Lower leg skin (tissue), 4 donors: ENCODE measurements around the gene NNMT. TPM values are rescaled to one million over a fixed set of nuclear protein-coding genes. Genes with fewer than 3 reads are reported as not detected.

ENCODE experiments used
- DNase-seq, 2 donors: peaks; one replicate each; pipeline ENCODE4 v3.0.0-alpha.2; 2019; ENCODE audit warnings: low spot score in 2 of 2
- H3K4me3 ChIP-seq: fragments of 200-600 bp; sonication (generic); 2 replicates; pipeline ENCODE4 v1.5.1; 2017; ENCODE audit warnings: mild to moderate bottlenecking, low read depth; ENCODE audit not compliant: poor library complexity, severe bottlenecking
- POLR2A ChIP-seq, 2 donors: fragments of 450-650 bp; IDR thresholded peaks; one replicate each; pipeline ENCODE4 v1.6.1; 2016 to 2017; ENCODE audit warnings: antibody characterized with exemption in 2 of 2, mild to moderate bottlenecking in 1 of 2, moderate library complexity in 1 of 2
- WGBS, 2 donors: methylation state at CpG; one replicate each; pipeline ENCODE4 v1.1.5; 2018; 5-methylcytosine and 5-hydroxymethylcytosine counted together
- intact Hi-C: fragments of 100-400 bp; cut with DNase I; formaldehyde crosslinking; loops from one replicate; pipeline ENCODE4 v1.15.0; 2023; ENCODE audit warnings: low total_unique reads
- total RNA-seq, 4 donors: library from RNA; depleted of rRNA; stranded (reverse); fragments of >200 nt; gene quantifications; one replicate each; pipeline ENCODE4 v1.1.0, GENCODE V29; 2016
- TF ChIP-seq, protein P1 (sequence below), 3 donors: fragments of 450-650 bp; IDR thresholded peaks; one replicate each; pipeline ENCODE4 v1.5.1; 2016; ENCODE audit warnings: antibody characterized with exemption in 3 of 3, mild to moderate bottlenecking in 3 of 3, moderate library complexity in 2 of 3

Gene NNMT
- total RNA-seq, result 100 to 1,000 TPM; 137 to 381 (median 145) TPM

DNA sequence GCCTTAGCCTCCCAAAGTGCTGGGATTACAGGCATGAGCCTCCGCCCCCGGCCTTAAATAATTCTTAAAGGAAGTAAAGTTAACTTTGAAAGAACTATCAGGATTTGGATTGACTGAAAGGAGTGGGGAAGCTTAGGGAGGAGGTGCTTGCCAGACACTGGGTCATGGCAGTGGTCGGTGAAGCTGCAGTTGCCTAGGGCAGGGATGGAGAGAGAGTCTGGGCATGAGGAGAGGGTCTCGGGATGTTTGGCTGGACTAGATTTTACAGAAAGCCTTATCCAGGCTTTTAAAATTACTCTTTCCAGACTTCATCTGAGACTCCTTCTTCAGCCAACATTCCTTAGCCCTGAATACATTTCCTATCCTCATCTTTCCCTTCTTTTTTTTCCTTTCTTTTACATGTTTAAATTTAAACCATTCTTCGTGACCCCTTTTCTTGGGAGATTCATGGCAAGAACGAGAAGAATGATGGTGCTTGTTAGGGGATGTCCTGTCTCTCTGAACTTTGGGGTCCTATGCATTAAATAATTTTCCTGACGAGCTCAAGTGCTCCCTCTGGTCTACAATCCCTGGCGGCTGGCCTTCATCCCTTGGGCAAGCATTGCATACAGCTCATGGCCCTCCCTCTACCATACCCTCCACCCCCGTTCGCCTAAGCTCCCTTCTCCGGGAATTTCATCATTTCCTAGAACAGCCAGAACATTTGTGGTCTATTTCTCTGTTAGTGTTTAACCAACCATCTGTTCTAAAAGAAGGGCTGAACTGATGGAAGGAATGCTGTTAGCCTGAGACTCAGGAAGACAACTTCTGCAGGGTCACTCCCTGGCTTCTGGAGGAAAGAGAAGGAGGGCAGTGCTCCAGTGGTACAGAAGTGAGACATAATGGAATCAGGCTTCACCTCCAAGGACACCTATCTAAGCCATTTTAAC lies at the start of gene NNMT:
NNMT (plus strand) TSS at position 724 of the 929 bp plus-strand sequence; CDS start at position 882, 158 bp downstream.
- intact Hi-C loops, result no loop called here
- no peak for TF ChIP-seq POLR2A (IDR thresholded peaks at IDR 0.05)
- TF ChIP-seq, protein P1, sequence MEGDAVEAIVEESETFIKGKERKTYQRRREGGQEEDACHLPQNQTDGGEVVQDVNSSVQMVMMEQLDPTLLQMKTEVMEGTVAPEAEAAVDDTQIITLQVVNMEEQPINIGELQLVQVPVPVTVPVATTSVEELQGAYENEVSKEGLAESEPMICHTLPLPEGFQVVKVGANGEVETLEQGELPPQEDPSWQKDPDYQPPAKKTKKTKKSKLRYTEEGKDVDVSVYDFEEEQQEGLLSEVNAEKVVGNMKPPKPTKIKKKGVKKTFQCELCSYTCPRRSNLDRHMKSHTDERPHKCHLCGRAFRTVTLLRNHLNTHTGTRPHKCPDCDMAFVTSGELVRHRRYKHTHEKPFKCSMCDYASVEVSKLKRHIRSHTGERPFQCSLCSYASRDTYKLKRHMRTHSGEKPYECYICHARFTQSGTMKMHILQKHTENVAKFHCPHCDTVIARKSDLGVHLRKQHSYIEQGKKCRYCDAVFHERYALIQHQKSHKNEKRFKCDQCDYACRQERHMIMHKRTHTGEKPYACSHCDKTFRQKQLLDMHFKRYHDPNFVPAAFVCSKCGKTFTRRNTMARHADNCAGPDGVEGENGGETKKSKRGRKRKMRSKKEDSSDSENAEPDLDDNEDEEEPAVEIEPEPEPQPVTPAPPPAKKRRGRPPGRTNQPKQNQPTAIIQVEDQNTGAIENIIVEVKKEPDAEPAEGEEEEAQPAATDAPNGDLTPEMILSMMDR (IDR thresholded peaks at IDR 0.05), result no peak
- H3K4me3 ChIP-seq, result peak within 1 kb of the TSS; percentile 36
- DNase-seq, result peak; percentile 74 to 94
- 44 to 51% methylated on average over 11 of the region's 11 CpGs for WGBS, 2 donors

DNA sequence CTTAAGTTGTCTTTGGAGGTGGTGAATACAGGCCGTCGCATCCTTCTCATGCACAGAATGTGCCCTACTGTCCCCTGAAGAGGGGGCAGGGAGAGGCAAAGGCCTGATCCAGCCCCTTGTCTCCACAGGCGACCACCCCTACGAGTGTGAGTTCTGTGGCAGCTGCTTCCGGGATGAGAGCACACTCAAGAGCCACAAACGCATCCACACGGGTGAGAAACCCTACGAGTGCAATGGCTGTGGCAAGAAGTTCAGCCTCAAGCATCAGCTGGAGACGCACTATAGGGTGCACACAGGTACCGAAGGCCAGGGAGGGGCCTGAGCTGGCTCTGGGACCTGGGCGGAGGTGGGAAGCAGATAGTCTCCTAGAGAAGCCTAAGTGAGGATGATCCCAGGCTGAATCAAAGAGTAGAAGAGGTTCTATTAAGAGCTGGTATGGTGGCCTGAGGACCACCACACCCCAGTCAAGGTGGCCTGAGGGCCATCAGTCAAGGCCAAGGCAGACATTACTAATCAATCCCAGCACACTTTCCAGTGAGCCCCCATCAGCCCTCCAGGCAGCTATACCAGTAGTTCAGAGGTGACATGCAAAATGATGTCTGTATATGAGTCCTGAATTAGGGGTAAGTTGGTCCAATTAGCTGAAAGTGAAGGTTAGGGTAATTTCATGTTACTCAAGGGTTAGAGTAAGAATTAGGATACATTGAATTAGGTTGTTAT lies 49.0 kb upstream of the NNMT start:
- 93 to 96% methylated on average over 11 of the region's 11 CpGs for WGBS, 2 donors
- intact Hi-C loops, result no loop called here
- no peak for TF ChIP-seq POLR2A (IDR thresholded peaks at IDR 0.05)
- TF ChIP-seq, protein P1 (IDR thresholded peaks at IDR 0.05), result no peak
- no peak for DNase-seq
- H3K4me3 ChIP-seq, result no peak overlapping the region

GRCh38 chr11:114250180-114250579 lies 46.0 kb upstream of the NNMT start:
- WGBS, 2 donors, result 88 to 93% methylated on average over 17 of the region's 17 CpGs
- TF ChIP-seq, protein P1 (IDR thresholded peaks at IDR 0.05), result no peak
- TF ChIP-seq POLR2A (IDR thresholded peaks at IDR 0.05), result no peak
- H3K4me3 ChIP-seq, result no peak overlapping the region
- DNase-seq, result no peak
- intact Hi-C loops, result no loop called here

DNA sequence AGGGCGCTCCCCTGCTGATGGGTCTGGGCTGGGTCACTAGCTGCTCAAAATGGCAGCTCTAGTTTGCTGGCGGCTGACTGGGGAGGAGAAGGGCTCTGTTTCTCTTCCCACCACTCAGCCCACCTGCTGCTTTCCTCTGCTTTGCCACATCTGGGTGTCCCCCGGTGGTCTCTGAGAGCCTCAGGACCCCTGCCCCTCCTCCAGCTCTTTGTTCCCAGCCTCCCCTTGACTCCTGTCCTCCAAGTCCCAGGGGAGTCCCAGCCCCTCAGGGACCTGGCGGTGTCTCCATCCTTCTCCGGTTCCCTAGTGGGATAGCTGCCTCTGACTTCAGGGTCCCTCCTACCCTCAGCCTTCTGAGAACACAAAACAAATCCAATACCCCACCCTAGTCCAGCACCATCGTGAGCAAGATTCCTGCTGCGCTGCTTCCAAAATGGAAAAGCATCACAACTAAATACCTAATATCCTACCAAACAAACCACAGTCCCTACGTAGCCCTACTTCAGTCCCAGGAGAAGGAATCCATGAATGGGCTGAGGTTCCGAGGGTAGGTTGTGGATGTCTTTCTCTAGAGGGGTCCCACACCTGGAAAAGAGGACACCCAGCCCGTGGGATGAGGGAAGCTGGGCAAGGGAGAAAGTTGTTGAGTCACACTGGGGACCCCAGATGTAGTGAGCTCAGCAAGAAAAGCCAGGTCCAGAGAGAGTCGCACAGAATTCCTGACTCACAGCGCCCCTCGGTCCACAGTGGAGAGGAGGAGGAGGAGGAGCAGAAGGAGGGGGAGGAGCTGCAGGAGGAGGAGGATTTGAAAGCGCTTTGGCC lies 45.0 kb upstream of the NNMT start:
- intact Hi-C loops, result no loop called here
- 90% methylated on average over 14 of the region's 14 CpGs for WGBS, 2 donors
- H3K4me3 ChIP-seq, result no peak overlapping the region
- no peak for TF ChIP-seq POLR2A (IDR thresholded peaks at IDR 0.05)
- TF ChIP-seq, protein P1 (IDR thresholded peaks at IDR 0.05), result no peak
- no peak for DNase-seq

DNA sequence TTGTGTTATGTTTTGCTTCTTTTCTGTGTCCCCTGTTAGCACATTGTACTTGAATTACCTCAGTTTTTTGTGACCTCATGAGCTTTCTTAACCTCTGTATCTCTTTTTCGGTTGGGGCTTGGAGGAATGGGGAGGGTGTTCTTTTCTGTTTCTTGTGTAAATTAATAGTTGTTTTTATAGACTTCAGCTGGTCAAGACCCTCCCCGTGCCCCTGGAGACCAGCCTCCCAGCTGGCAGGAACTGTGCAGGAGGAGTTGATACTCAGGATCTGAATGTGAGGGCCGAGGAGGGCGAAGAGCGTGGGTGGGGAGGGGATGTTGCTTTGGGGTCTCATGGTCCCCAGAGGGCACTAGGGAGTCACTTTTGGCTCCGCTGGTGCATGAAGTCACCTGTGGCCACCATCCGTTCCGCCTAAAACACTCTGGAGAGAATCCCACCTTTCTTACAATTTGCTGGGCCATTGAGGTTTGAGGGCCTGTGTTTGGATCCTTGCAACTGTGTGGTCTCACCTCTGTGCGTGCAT lies 44.3 kb upstream of the NNMT start:
- TF ChIP-seq, protein P1 (IDR thresholded peaks at IDR 0.05), result no peak
- no peak for TF ChIP-seq POLR2A (IDR thresholded peaks at IDR 0.05)
- no peak overlapping the region for H3K4me3 ChIP-seq
- intact Hi-C loops, result no loop called here
- WGBS, 2 donors, result 85 to 88% methylated on average over 9 of the region's 9 CpGs
- no peak for DNase-seq
